HEK293 (cell line): ENCODE measurements around the gene TIMM50.

Experiments
- FEZF1 ChIP-seq: fragments of 450-650 bp; formaldehyde crosslinking; IDR thresholded peaks from 2 replicates; pipeline ENCODE4 v1.5.1; 2016; ENCODE audit warnings: missing biosample characterization, missing genetic modification characterization
- GLIS2 ChIP-seq: fragments of 450-650 bp; formaldehyde crosslinking; IDR thresholded peaks from 2 replicates; pipeline ENCODE4 v1.5.1; 2016; ENCODE audit warnings: missing biosample characterization, missing genetic modification characterization
- KLF1 ChIP-seq: fragments of 450-650 bp; formaldehyde crosslinking; IDR thresholded peaks from 2 replicates; pipeline ENCODE4 v1.5.1; 2016; ENCODE audit warnings: missing biosample characterization, missing genetic modification characterization
- OSR2 ChIP-seq: fragments of 450-650 bp; formaldehyde crosslinking; IDR thresholded peaks from 2 replicates; pipeline ENCODE4 v1.5.1; 2016; ENCODE audit warnings: missing biosample characterization, missing genetic modification characterization
- TCF7L2 ChIP-seq: IDR thresholded peaks from 2 replicates; pipeline ENCODE4 v1.6.1; 2011; ENCODE audit warnings: low read depth, mild to moderate bottlenecking, inconsistent platforms, low read length, moderate library complexity, borderline replicate concordance
- ZBTB10 ChIP-seq: fragments of 450-650 bp; formaldehyde crosslinking; IDR thresholded peaks from 2 replicates; pipeline ENCODE4 v1.5.1; 2016; ENCODE audit warnings: missing biosample characterization, missing genetic modification characterization
- ZBTB17 ChIP-seq: fragments of 450-650 bp; formaldehyde crosslinking; IDR thresholded peaks from 2 replicates; pipeline ENCODE4 v1.5.1; 2016; ENCODE audit warnings: missing biosample characterization, missing genetic modification characterization
- ZBTB44 ChIP-seq: fragments of 450-650 bp; IDR thresholded peaks from 2 replicates; pipeline ENCODE4 v1.5.1; 2018; ENCODE audit warnings: missing biosample characterization, mild to moderate bottlenecking, missing genetic modification characterization
- ZBTB6 ChIP-seq: fragments of 450-650 bp; formaldehyde crosslinking; IDR thresholded peaks from 2 replicates; pipeline ENCODE4 v1.5.1; 2017; ENCODE audit warnings: missing biosample characterization, missing genetic modification characterization
- ZBTB8A ChIP-seq: fragments of 450-650 bp; formaldehyde crosslinking; IDR thresholded peaks from 2 replicates; pipeline ENCODE4 v1.5.1; 2016; ENCODE audit warnings: missing biosample characterization, missing genetic modification characterization
- ZFHX2 ChIP-seq: fragments of 450-650 bp; formaldehyde crosslinking; conservative IDR thresholded peaks from 2 replicates; pipeline ENCODE4 v1.5.1; 2016; ENCODE audit warnings: missing biosample characterization, missing genetic modification characterization
- ZIC2 ChIP-seq: fragments of 450-650 bp; formaldehyde crosslinking; IDR thresholded peaks from 2 replicates; pipeline ENCODE4 v1.5.1; 2016; ENCODE audit warnings: missing biosample characterization, missing genetic modification characterization
- ZNF155 ChIP-seq: fragments of 450-650 bp; formaldehyde crosslinking; IDR thresholded peaks from 2 replicates; pipeline ENCODE4 v1.5.1; 2016; ENCODE audit warnings: missing biosample characterization, missing genetic modification characterization
- ZNF175 ChIP-seq: fragments of 450-650 bp; formaldehyde crosslinking; IDR thresholded peaks from 2 replicates; pipeline ENCODE4 v1.5.1; 2016; ENCODE audit warnings: missing biosample characterization, missing genetic modification characterization
- ZNF23 ChIP-seq: fragments of 450-650 bp; formaldehyde crosslinking; IDR thresholded peaks from 2 replicates; pipeline ENCODE4 v1.5.1; 2016; ENCODE audit warnings: missing biosample characterization, missing genetic modification characterization, borderline replicate concordance
- ZNF274 ChIP-seq, 2 experiments: fragments of 200-500 bp in 1 of 2; fragments of 450-650 bp in 1 of 2; sonication (Bioruptor generic) in 1 of 2; formaldehyde crosslinking in 1 of 2; IDR thresholded peaks; 2 replicates each; pipeline versions ENCODE4 v1.5.1 to v1.6.1; 2014 to 2016; ENCODE audit warnings: borderline replicate concordance in 1 of 2, inconsistent platforms in 1 of 2, low read length in 1 of 2, missing biosample characterization in 1 of 2, missing genetic modification characterization in 1 of 2
- ZNF280D ChIP-seq: fragments of 450-650 bp; formaldehyde crosslinking; IDR thresholded peaks from 2 replicates; pipeline ENCODE4 v1.5.1; 2016; ENCODE audit warnings: missing biosample characterization, missing genetic modification characterization
- ZNF354C ChIP-seq: fragments of 450-650 bp; formaldehyde crosslinking; IDR thresholded peaks from 2 replicates; pipeline ENCODE4 v1.5.1; 2016; ENCODE audit warnings: missing biosample characterization, missing genetic modification characterization, low read depth, borderline replicate concordance
- ZNF391 ChIP-seq: fragments of 450-650 bp; formaldehyde crosslinking; IDR thresholded peaks from 2 replicates; pipeline ENCODE4 v1.5.1; 2016; ENCODE audit warnings: low read depth, missing biosample characterization, missing genetic modification characterization, borderline replicate concordance
- ZNF426 ChIP-seq: fragments of 450-650 bp; formaldehyde crosslinking; IDR thresholded peaks from 2 replicates; pipeline ENCODE4 v1.5.1; 2017; ENCODE audit warnings: missing biosample characterization, missing genetic modification characterization, mild to moderate bottlenecking, inconsistent platforms, moderate library complexity
- ZNF529 ChIP-seq: fragments of 450-650 bp; formaldehyde crosslinking; IDR thresholded peaks from 2 replicates; pipeline ENCODE4 v1.5.1; 2017; ENCODE audit warnings: missing genetic modification characterization, missing biosample characterization; ENCODE audit not compliant: insufficient replicate concordance
- ZNF560 ChIP-seq: fragments of 450-650 bp; formaldehyde crosslinking; IDR thresholded peaks from 2 replicates; pipeline ENCODE4 v1.5.1; 2017; ENCODE audit warnings: missing biosample characterization, missing genetic modification characterization, borderline replicate concordance
- ZNF571 ChIP-seq: fragments of 450-650 bp; formaldehyde crosslinking; IDR thresholded peaks from 2 replicates; pipeline ENCODE4 v1.5.0; 2017; ENCODE audit warnings: missing biosample characterization, missing genetic modification characterization
- ZNF768 ChIP-seq: fragments of 450-650 bp; formaldehyde crosslinking; IDR thresholded peaks from 2 replicates; pipeline ENCODE4 v1.5.1; 2018; ENCODE audit warnings: missing biosample characterization, mild to moderate bottlenecking, missing genetic modification characterization
- ZNF791 ChIP-seq: fragments of 450-650 bp; formaldehyde crosslinking; IDR thresholded peaks from 2 replicates; pipeline ENCODE4 v1.5.1; 2016; ENCODE audit warnings: missing biosample characterization, missing genetic modification characterization
- ZNF792 ChIP-seq: fragments of 450-650 bp; formaldehyde crosslinking; IDR thresholded peaks from 2 replicates; pipeline ENCODE4 v1.5.1; 2016; ENCODE audit warnings: missing biosample characterization, missing genetic modification characterization
- TF ChIP-seq, protein P1 (sequence below): fragments of 450-650 bp; formaldehyde crosslinking; IDR thresholded peaks from 2 replicates; pipeline ENCODE4 v1.5.0; 2017; ENCODE audit warnings: missing biosample characterization, missing genetic modification characterization, borderline replicate concordance
- TF ChIP-seq, protein P2 (sequence below): fragments of 450-650 bp; formaldehyde crosslinking; IDR thresholded peaks from 2 replicates; pipeline ENCODE4 v1.5.1; 2016; ENCODE audit warnings: missing biosample characterization, missing genetic modification characterization

TIMM50 gene

DNA sequence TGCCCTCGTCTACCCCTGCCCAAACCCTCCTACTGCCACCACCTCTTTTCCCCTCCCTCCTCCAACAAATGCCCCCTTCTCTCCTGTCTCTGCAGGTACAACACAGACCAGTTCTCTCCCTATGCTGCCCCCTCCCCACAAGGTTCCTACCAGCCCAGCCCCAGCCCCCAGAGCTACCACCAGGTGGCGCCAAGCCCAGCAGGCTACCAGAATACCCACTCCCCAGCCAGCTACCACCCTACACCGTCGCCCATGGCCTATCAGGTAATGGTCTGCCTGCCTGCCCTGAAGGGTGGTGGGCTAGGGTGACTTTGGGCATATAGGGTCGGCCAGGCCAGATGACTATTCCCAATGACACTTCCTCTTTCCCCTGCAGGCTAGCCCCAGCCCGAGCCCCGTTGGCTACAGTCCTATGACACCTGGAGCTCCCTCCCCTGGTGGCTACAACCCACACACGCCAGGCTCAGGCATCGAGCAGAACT lies 6.5 kb upstream of the TIMM50 start (continued):
- TF ChIP-seq ZNF529 (tag by site-specific recombination) = no peak
- no peak for TF ChIP-seq OSR2 (tag by site-specific recombination)
- TF ChIP-seq ZBTB44 = no peak
- TF ChIP-seq ZFHX2 = peak; percentile 24; the same call in 1 of the 2 replicates
- no peak for TF ChIP-seq FEZF1 (tag by site-specific recombination)
- TF ChIP-seq ZBTB8A (tag by site-specific recombination) = no peak
- TF ChIP-seq ZNF354C (tag by site-specific recombination) = no peak
- TF ChIP-seq ZNF23 (tag by site-specific recombination) = no peak
- TF ChIP-seq ZIC2 = peak; percentile 46
- TF ChIP-seq ZNF791 (tag by site-specific recombination) = no peak
- TF ChIP-seq ZNF391 (tag by site-specific recombination) = peak; percentile 63; the same call in 1 of the 2 replicates
- no peak for TF ChIP-seq ZBTB10 (tag by site-specific recombination)
- no peak for TF ChIP-seq ZNF426 (tag by site-specific recombination)
- peak; percentile 61; the same call in 1 of the 2 replicates for TF ChIP-seq ZNF175 (tag by site-specific recombination)
- TF ChIP-seq GLIS2 (tag by site-specific recombination) = 0 out of 2 replicates have a peak, but pooled peaks have one; percentile 4
- TF ChIP-seq, protein P1, sequence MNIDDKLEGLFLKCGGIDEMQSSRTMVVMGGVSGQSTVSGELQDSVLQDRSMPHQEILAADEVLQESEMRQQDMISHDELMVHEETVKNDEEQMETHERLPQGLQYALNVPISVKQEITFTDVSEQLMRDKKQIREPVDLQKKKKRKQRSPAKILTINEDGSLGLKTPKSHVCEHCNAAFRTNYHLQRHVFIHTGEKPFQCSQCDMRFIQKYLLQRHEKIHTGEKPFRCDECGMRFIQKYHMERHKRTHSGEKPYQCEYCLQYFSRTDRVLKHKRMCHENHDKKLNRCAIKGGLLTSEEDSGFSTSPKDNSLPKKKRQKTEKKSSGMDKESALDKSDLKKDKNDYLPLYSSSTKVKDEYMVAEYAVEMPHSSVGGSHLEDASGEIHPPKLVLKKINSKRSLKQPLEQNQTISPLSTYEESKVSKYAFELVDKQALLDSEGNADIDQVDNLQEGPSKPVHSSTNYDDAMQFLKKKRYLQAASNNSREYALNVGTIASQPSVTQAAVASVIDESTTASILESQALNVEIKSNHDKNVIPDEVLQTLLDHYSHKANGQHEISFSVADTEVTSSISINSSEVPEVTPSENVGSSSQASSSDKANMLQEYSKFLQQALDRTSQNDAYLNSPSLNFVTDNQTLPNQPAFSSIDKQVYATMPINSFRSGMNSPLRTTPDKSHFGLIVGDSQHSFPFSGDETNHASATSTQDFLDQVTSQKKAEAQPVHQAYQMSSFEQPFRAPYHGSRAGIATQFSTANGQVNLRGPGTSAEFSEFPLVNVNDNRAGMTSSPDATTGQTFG (tag by site-specific recombination) = peak; percentile 56; the same call in 1 of the 2 replicates
- TF ChIP-seq ZNF280D = no peak
- TF ChIP-seq ZNF560 = no peak
- no peak for TF ChIP-seq ZBTB6 (tag by site-specific recombination)
- TF ChIP-seq ZNF571 (tag by site-specific recombination) = no peak
- TF ChIP-seq ZNF768 (tag by site-specific recombination) = no peak; the same call in 1 of the 2 replicates
- 0 out of 2 replicates have a peak, but pooled peaks have one; percentile 19 for TF ChIP-seq ZBTB17 (tag by site-specific recombination)
- no peak for TF ChIP-seq TCF7L2
- no peak for TF ChIP-seq ZNF155 (tag by site-specific recombination)
- TF ChIP-seq ZNF792 (tag by site-specific recombination) = no peak
- TF ChIP-seq KLF1 (tag by site-specific recombination) = peak; percentile 16; the same call in 1 of the 2 replicates
- no peak for TF ChIP-seq ZNF274 (IDR thresholded peaks at IDR 0.05; ENCODE audit: low read length)
- TF ChIP-seq ZNF274 (tag by site-specific recombination; IDR thresholded peaks at IDR 0.05; ENCODE audit: borderline replicate concordance) = no peak
- TF ChIP-seq, protein P2, sequence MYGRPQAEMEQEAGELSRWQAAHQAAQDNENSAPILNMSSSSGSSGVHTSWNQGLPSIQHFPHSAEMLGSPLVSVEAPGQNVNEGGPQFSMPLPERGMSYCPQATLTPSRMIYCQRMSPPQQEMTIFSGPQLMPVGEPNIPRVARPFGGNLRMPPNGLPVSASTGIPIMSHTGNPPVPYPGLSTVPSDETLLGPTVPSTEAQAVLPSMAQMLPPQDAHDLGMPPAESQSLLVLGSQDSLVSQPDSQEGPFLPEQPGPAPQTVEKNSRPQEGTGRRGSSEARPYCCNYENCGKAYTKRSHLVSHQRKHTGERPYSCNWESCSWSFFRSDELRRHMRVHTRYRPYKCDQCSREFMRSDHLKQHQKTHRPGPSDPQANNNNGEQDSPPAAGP = peak; percentile 72; the same call in 1 of the 2 replicates
